ENCODE results near the gene MUC4. TPM values are rescaled to one million over a fixed set of nuclear protein-coding genes. Genes with fewer than 3 reads are reported as not detected.

The MUC4 gene
- total and polyA plus RNA-seq, 9 of the 15 experiments (the other 6 are each of a cell fraction or from before 2014, with no cell fraction given) = under 0.01 to 0.21 (median 0.10) TPM; not detected in 4

- Histone ChIP-seq H3K9me3 (replicated peaks; ENCODE audit: control insufficient read depth, insufficient read depth, low read depth, low read length) (no peaks in the 10 kb centered on the region), H3K4me3 (no peak overlapping the region), H3K27ac (ENCODE audit: extremely low read depth, low read depth, low read length) (no peak overlapping the region), H3K79me2 (ENCODE audit: control insufficient read depth, insufficient read depth, low read length) (no peaks in the 10 kb centered on the region), H2AFZ (ENCODE audit: low read depth, low read length) (no peak overlapping the region), H3K9ac (ENCODE audit: insufficient read depth in 1 of 2, low read depth in 2 of 2, low read length in 2 of 2) (peak overlapping the region in 1 of 2 experiments; percentile 48; a peak in 1 of 4 replicates), H3K36me3 (ENCODE audit: control insufficient read depth, insufficient read depth, low read length) (no peaks in the 10 kb centered on the region), H4K20me1 (replicated peaks; ENCODE audit: control insufficient read depth, insufficient read depth, low read length) (0 out of 2 replicates have a peak, but pooled peaks cover 4% of the 10 kb centered on the region), H3K4me1 (replicated peaks in 1 of 2; ENCODE audit: control insufficient read depth in 2 of 2, insufficient read depth in 2 of 2, low read length in 2 of 2) (peaks cover 0 to 10% of the 10 kb centered on the region in 2 experiments; a peak in 2 of 5 replicates), H3K4me2 (ENCODE audit: insufficient read depth, low read length) (no peak overlapping the region), H3K9me1 (ENCODE audit: control insufficient read depth, insufficient read depth, low read length) (no peaks in the 10 kb centered on the region), H3K27me3 (ENCODE audit: control insufficient read depth in 2 of 2, insufficient read depth in 2 of 2, low read length in 2 of 2) (peaks cover 15 to 72% of the 10 kb centered on the region in 2 experiments; a peak in 4 of 5 replicates)
- in situ Hi-C loops (cut with MboI) (no loop called here), intact Hi-C loops (cut with micrococcal nuclease) (no loop called here)
- peak in 1 of 2 experiments; percentile 72 for TF ChIP-seq E2F6 (IDR thresholded peaks at IDR 0.05; ENCODE audit: borderline replicate concordance in 1 of 2, extremely low read depth in 1 of 2, insufficient read depth in 1 of 2, insufficient read length in 1 of 2, low read depth in 1 of 2, low read length in 1 of 2, poor library complexity in 1 of 2, severe bottlenecking in 1 of 2)
- no peak for TF ChIP-seq ESRRB (CRISPR knock-in tag; IDR thresholded peaks at IDR 0.05; ENCODE audit: borderline replicate concordance)
- BruUV-seq (replicated peaks) = no TSS peak
- ChIA-PET CTCF (ENCODE audit: low intra/inter-chr PET ratio) (no interaction called here), POLR2A (interaction anchor here (0.6 kb wide), 1 partner anchor 234 kb away, joined by 3 read pairs; no protein-coding TSS in a partner anchor)
- no peak for FAIRE-seq
- ATAC-seq = peak; percentile 53
- DNase-seq (ENCODE audit: extremely low read depth in 1 of 4, low spot score in 3 of 4) = peak in 1 of 4 experiments; percentile 45
- 2% methylated on average over 12 of the region's 17 CpGs for WGBS (ENCODE audit: insufficient coverage, low coverage, missing lambda C conversion rate)
Observed at GRCh38 chr3:195768831-195769303, 42.9 kb downstream of the MUC4 start.

GRCh38 chr3:195768414-195768813 is 43.3 kb downstream of the MUC4 start:
- no peak for ATAC-seq
- no peaks in the 10 kb centered on the region for H3K79me2 ChIP-seq (ENCODE audit: control insufficient read depth, insufficient read depth, low read length)
- in situ Hi-C loops (cut with MboI) = no loop called here
- TF ChIP-seq NR2C2 (CRISPR knock-in tag; IDR thresholded peaks at IDR 0.05) (no peak), NR2C2 (tag; IDR thresholded peaks at IDR 0.05) (no peak), DEAF1 (CRISPR knock-in tag; IDR thresholded peaks at IDR 0.05) (no peak), KLF1 (tag; IDR thresholded peaks at IDR 0.05) (no peak), THRB (CRISPR knock-in tag; conservative IDR thresholded peaks at IDR 0.05) (no peak), ILF3 (IDR thresholded peaks at IDR 0.05; ENCODE audit: borderline replicate concordance) (no peak), CAMTA2 (CRISPR knock-in tag; conservative IDR thresholded peaks at IDR 0.05) (no peak), SMARCA5 (IDR thresholded peaks at IDR 0.05) (peak; percentile 37; the same call in 1 of the 2 replicates)

More at GRCh38 chr3:195768414-195768813, 43.3 kb downstream of the MUC4 start:
- no TSS peak for BruUV-seq (replicated peaks)
- DNase-seq (ENCODE audit: extremely low read depth in 1 of 4, low spot score in 3 of 4) (no peak), FAIRE-seq (no peak)
- Histone ChIP-seq H3K4me3 (no peak overlapping the region), H3K9me3 (replicated peaks; ENCODE audit: control insufficient read depth, insufficient read depth, low read depth, low read length) (no peaks in the 10 kb centered on the region), H3K9ac (ENCODE audit: insufficient read depth in 1 of 2, low read depth in 2 of 2, low read length in 2 of 2) (no peak overlapping the region), H3K27me3 (ENCODE audit: control insufficient read depth in 2 of 2, insufficient read depth in 2 of 2, low read length in 2 of 2) (peaks cover 15 to 72% of the 10 kb centered on the region in 2 experiments; a peak in 4 of 5 replicates), H3K4me2 (ENCODE audit: insufficient read depth, low read length) (no peak overlapping the region), H3K36me3 (ENCODE audit: control insufficient read depth, insufficient read depth, low read length) (no peaks in the 10 kb centered on the region), H3K9me1 (ENCODE audit: control insufficient read depth, insufficient read depth, low read length) (no peaks in the 10 kb centered on the region), H2AFZ (ENCODE audit: low read depth, low read length) (no peak overlapping the region), H3K27ac (ENCODE audit: extremely low read depth, low read depth, low read length) (no peak overlapping the region), H4K20me1 (replicated peaks; ENCODE audit: control insufficient read depth, insufficient read depth, low read length) (0 out of 2 replicates have a peak, but pooled peaks cover 4% of the 10 kb centered on the region), H3K4me1 (replicated peaks in 1 of 2; ENCODE audit: control insufficient read depth in 2 of 2, insufficient read depth in 2 of 2, low read length in 2 of 2) (peaks cover 0 to 10% of the 10 kb centered on the region in 2 experiments; a peak in 2 of 5 replicates)
- ChIA-PET CTCF (ENCODE audit: low intra/inter-chr PET ratio) (no interaction called here), POLR2A (no interaction called here)
- intact Hi-C loops (cut with micrococcal nuclease) = no loop called here
- under 1% methylated on average over 6 of the region's 6 CpGs for WGBS (ENCODE audit: insufficient coverage, low coverage, missing lambda C conversion rate)

Data from K562 (cell line).